ENCODE data around the gene OASL.
A peak's percentile ranks its signal among the peaks of the same experiment; 100 is the strongest.

Gene OASL

GRCh38 chr12:120988234-120988633, 50.8 kb downstream of the OASL start:
- DNase-seq = no peak

DNA sequence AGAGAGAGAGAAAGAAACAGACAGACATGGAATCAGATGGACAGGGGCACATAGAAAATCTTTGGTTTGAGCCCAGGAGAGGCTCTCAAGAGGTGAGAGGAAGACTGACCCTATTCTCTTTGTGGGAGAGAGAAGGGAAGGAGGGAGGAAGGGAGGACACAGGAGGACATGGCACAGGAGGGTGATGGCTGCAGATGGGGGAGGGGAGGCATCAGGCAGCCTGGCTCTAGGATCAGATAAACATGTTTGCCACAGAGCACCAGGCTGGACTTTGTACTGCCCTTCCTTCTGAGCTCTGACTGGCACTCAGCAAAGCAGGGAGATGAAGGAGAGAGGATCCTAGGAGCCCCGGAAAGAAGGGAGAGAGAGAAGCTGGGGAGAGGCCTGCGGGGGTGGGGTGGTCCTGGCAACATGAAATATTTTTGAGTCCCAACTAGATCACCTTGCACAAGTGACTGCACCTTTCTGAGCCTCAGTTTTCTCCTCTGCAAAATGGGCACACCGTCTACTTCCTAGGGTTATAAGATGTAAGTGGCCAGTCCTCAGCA, 54.6 kb downstream of the OASL start:
- no peak for DNase-seq

DNA sequence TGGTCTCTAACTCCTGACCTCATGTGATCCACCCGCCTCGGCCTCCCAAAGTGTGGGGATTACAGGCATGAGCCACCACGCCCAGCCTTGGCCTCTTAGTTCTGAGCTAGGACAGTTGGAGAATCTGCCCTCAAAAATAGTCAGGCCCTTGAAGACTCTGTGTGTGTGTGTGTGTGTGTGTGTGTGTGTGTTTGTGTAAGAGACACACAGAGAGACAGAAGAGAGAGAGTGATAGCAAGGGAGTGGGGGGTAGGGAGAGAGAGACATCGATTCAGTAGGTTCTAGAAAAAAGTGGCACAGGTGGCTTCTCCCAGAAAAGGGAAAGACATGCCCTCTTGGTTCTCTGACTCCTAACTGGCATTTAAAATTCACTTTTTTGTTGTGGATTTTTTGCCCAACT, 55.3 kb downstream of the OASL start:
- no peak for DNase-seq

DNA sequence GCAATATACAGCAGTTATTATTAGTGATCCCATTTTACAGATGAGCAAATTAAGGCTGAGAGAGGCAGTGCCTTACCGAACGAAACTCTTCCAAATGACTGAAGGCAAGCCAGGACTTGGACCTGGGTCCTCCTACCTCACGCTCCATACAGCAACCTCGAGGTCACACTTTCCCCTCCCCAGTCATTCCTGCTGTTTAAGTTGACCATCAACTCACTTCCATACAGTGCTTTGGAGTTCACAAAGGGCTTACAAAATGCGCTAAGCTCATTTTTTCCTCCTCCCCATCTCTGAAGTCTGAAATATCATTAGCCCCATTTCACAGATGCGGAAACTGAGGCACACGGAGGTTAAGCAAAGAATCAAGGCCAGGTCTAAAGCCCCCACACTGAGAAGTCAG, 56.4 kb downstream of the OASL start:
- no peak for DNase-seq

DNA sequence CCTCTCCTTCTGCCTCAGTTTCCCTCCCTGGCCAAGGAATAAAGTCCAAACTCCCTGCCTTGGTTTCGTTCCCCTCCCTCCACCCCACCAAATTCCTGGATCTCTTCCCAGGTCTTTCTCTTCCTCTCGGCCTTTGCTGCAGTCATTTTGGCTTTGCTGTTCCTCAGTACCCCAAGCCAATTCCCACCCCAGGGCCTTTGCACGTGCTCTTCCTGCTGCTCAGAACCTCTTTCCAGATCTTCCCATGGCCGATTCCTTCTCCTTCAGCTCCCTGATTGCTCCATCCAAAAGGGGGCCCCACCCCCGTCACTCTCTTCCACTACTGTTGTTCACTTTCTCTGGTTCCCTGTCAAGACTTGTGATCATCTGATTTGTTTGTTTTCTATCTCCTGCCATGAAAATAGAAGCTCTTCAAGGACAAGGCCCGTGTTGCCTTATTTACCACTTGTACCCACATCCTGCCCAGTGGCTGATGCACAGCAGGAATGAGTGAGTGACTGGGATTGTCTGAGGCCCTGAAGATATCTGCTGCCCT, 57.6 kb downstream of the OASL start:
- no peak for DNase-seq

GRCh38 chr12:120980800-120981368, 58.2 kb downstream of the OASL start:
- no peak for DNase-seq

GRCh38 chr12:120979862-120980696, 59.0 kb downstream of the OASL start:
- no peak for DNase-seq

DNA sequence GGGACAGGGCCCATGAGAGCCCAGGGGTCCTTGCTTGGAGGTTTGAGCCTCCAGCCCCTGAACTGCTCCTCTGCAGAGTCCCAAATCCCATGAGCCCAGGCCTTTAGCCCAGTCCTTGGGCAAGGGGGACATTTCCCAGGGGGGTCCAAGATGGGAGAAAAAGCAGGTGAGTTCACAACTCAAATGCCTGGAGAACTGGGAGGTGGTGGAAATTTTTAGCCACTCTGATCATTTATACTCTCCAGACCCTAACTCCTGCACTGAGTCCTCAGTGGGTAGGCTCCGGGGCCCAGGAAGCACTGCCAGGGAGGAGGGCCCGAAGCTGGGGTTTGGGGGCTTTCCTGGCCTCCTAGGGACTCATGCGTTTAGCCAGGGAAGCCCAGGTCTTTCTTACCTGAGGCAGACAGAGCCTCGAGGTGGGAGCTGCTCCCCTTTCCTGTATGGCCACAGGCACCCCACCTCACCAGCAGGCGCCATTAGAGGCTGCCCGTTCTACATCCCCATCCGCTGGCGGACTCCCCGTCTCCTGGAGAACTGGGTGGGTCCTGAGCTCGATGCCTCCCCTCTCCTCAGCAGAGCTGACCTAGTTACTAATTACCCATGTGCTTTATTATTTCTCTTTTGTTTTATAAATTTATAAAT, 59.7 kb downstream of the OASL start:
- no peak for DNase-seq

DNA sequence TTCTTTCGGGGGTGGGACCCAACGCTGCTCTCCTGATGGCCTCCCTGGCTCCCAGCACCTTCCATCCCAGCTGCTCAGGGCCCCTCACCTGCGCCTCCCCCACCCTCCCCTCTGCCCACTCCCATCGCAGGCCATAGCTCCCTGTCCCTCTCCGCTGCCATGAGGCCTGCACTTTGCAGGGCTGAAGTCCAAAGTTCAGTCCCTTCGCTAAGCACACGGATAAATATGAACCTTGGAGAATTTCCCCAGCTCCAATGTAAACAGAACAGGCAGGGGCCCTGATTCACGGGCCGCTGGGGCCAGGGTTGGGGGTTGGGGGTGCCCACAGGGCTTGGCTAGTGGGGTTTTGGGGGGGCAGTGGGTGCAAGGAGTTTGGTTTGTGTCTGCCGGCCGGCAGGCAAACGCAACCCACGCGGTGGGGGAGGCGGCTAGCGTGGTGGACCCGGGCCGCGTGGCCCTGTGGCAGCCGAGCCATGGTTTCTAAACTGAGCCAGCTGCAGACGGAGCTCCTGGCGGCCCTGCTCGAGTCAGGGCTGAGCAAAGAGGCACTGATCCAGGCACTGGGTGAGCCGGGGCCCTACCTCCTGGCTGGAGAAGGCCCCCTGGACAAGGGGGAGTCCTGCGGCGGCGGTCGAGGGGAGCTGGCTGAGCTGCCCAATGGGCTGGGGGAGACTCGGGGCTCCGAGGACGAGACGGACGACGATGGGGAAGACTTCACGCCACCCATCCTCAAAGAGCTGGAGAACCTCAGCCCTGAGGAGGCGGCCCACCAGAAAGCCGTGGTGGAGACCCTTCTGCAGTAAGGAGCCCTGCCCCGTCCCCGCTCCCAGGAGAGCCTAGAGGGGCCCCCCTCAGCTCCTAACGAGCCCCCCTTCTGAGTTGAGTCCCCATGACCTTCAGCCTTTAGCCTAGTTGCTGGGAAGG, 60.5 kb downstream of the OASL start, which contains the start of gene HNF1A:
HNF1A (plus strand) TSS at position 248 of the 924 bp plus-strand sequence; CDS start at position 474, 226 bp downstream.
- DNase-seq = no peak

DNA sequence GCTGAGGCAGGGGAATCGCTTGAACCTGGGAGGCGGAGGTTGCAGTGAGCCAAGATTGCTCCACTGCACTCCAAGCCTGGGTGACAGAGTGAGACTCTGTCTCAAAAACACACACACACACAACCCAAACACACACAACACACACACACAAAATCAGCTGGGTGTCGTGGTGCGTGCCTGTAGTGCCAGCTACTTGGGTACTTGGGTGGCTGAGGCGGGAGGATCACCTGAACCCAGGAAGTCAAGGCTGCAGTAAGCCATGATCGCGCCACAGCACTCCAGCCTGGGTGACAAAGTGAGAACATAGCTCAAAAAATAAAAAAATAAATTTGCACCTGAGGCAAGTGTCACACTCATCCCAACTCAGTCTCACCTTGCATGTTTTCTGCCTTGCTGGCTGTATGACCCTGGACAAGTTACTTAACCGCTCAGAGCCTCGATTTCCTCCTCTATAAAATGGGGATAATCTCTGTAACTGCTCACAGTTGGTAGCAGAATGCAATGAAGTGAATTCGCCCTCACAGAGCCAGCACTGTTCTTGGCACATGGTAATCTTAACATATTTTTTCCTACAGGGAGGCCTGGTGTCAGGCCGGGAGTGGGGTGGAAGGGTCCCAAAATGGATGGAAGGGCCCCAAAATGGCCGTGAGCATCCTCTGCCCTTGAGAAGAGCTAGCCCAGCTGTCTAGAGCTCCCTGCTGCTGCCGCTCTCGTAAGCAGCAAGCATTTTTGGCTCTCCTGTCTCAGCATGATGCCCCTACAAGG, 61.3 kb downstream of the OASL start:
- DNase-seq = no peak

DNA sequence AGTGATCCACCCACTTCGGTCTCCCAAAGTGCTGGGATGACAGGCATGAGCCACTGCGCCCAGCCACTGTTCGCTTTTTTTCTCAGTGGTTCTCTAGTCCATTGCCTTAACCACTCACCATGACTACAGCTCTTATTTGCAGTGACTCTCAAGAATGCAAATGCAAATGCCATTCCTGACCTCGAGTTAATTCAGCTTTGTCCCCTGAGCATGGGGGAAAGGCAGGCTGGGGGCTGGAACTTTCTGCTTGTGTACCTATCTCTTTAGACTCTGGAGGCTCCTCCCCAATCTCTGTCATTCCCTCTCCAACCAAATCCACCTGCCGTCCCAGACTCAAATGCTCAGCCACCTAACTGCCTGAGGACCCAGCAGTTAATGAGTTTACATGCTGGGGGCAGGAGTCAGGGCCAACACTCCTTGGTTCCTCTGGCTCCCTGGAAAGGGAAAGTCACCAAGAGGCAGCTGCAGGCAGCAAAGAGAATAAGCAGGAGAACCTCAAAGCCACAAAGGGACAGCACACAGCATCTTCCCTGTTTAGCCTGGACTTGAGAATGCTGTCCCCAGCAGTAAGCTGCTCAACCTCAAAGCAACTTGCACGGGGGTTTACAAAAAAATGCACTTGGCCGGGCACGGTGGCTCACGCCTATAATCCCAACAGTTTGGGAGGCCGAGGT, 66.0 kb downstream of the OASL start:
- no peak for DNase-seq

- DNase-seq = peak; percentile 60
Measured at GRCh38 chr12:120971299-120972180, 67.5 kb downstream of the OASL start.

- DNase-seq = no peak
Measured at GRCh38 chr12:120970310-120970709, 68.7 kb downstream of the OASL start.

All from KG1 (cell line).